Left lung (tissue), 10 donors: ENCODE data around the gene ODAD3. TPM values are rescaled to one million over a fixed set of nuclear protein-coding genes. Genes with fewer than 3 reads are reported as not detected.
A peak's percentile ranks its signal among the peaks of the same experiment; 100 is the strongest.
"Not testable (repeated sequence)": the region's sequence is repeated elsewhere in the genome, so short reads cannot be mapped to it uniquely, and the experiment has no call there.

ENCODE experiments used
- ATAC-seq: fragments of 200-7000 bp; cut with Tn5 transposase; one replicate; pipeline ENCODE4 v1.9.1; 2020; ENCODE audit warnings: moderate library complexity
- DNase-seq, 4 donors: peaks; one replicate each; pipeline ENCODE4 v3.0.0-alpha.2; 2013 to 2020
- H3K27ac ChIP-seq, 2 donors: fragments of 200-600 bp; sonication (generic) in 1 of 2; one replicate each; pipeline versions ENCODE4 v1.5.0 to v1.8.0; 2020 to 2021
- H3K27me3 ChIP-seq, 2 donors: fragments of 200-600 bp; sonication (generic) in 1 of 2; one replicate each; pipeline versions ENCODE4 v1.5.0 to v1.8.0; 2020 to 2021
- H3K36me3 ChIP-seq, 2 donors: fragments of 200-600 bp; sonication (generic) in 1 of 2; one replicate each; pipeline versions ENCODE4 v1.5.0 to v1.8.0; 2020 to 2021
- H3K4me1 ChIP-seq, 2 donors: fragments of 200-600 bp; one replicate each; pipeline ENCODE4 v1.8.0; 2021
- H3K4me3 ChIP-seq, 2 donors: fragments of 200-600 bp; sonication (generic) in 1 of 2; one replicate each; pipeline versions ENCODE4 v1.5.0 to v1.8.0; 2020 to 2021; ENCODE audit warnings: mild to moderate bottlenecking in 1 of 2
- H3K9me3 ChIP-seq, 2 donors: fragments of 200-600 bp; sonication (generic) in 1 of 2; one replicate each; pipeline versions ENCODE4 v1.5.0 to v1.8.0; 2020 to 2021
- CTCF ChIP-seq, 2 donors: fragments of 200-600 bp; sonication (generic) in 1 of 2; IDR thresholded peaks; one replicate each; pipeline versions ENCODE4 v1.5.0 to v1.8.0; 2021; ENCODE audit warnings: antibody characterized with exemption in 2 of 2
- intact Hi-C, 2 donors: fragments of 100-400 bp; cut with DNase I; formaldehyde crosslinking; loops; one replicate each; pipeline versions ENCODE4 v1.11.2 to v1.14.2; 2022
- polyA plus RNA-seq, 6 donors: library from polyadenylated mRNA; unstranded; fragments of 120-200 nt; gene quantifications; one replicate each; pipeline ENCODE4 v1.2.1, GENCODE V29; 2013; ENCODE audit not compliant: insufficient read length in 6 of 6
- total RNA-seq, 2 donors: library from RNA; stranded (reverse); fragmentation: NEBNext Ultra II Directional; extraction: Animal tissue kit (Norgen Biotek cat#: 25700); gene quantifications; one replicate each; pipeline ENCODE4 v1.2.1, GENCODE V29; 2021
- donor health status: DM: no; HTN: yes; CAD: no.
- donor health status: DM: no; HTN: no; CAD: no.

Gene ODAD3
- total and polyA plus RNA-seq, 8 donors, result 0.55 to 2.6 (median 1.9) TPM

- TF ChIP-seq CTCF (IDR thresholded peaks at IDR 0.05), result no peak
- DNase-seq (peak in 2 of 4 donors; percentile 50 to 82), ATAC-seq (no peak)
- Histone ChIP-seq H3K27ac (peak overlapping the region; percentile 74 to 91), H3K9me3 (no peaks in the 10 kb centered on the region), H3K4me1 (peaks cover 14 to 21% of the 10 kb centered on the region in 2 donors), H3K36me3 (peaks cover 4 to 46% of the 10 kb centered on the region in 2 donors), H3K27me3 (no peaks in the 10 kb centered on the region), H3K4me3 (peak overlapping the region; percentile 64 to 88)
- intact Hi-C loops, result no loop called here
These were observed 952 bp upstream of the ODAD3 start for GRCh38 chr19:11435833-11436313.

GRCh38 chr19:11434703-11435056 lies 241 bp downstream of the ODAD3 start:
- DNase-seq, result no peak
- Histone ChIP-seq H3K36me3 (peaks cover 4 to 34% of the 10 kb centered on the region in 2 donors), H3K27ac (peak overlapping the region; percentile 74 to 91), H3K4me3 (peak overlapping the region; percentile 29 to 88), H3K4me1 (peaks cover 14 to 21% of the 10 kb centered on the region in 2 donors), H3K27me3 (no peaks in the 10 kb centered on the region), H3K9me3 (no peaks in the 10 kb centered on the region)
- no peak for ATAC-seq
- TF ChIP-seq CTCF (IDR thresholded peaks at IDR 0.05), result no peak
- intact Hi-C loops, result no loop called here

- H3K9me3 ChIP-seq, DNase-seq, H3K27ac ChIP-seq, H3K27me3 ChIP-seq, H3K4me3 ChIP-seq, intact Hi-C loops, ATAC-seq: not testable (repeated sequence)
- Histone ChIP-seq H3K4me1 (peaks cover 14 to 21% of the 10 kb centered on the region in 2 donors), H3K36me3 (peaks cover 4 to 22% of the 10 kb centered on the region in 2 donors)
These were observed 1.4 kb downstream of the ODAD3 start for GRCh38 chr19:11433526-11433925.

- no peaks in the 10 kb centered on the region for H3K9me3 ChIP-seq
- H3K27ac ChIP-seq, result no peak overlapping the region
- DNase-seq, result no peak
- H3K36me3 ChIP-seq, result no peaks in the 10 kb centered on the region
- H3K27me3 ChIP-seq, result peaks cover 0 to 26% of the 10 kb centered on the region in 2 donors
- H3K4me3 ChIP-seq, result no peak overlapping the region
- no peak for ATAC-seq
- intact Hi-C loops, result no loop called here
- peaks cover 8 to 14% of the 10 kb centered on the region in 2 donors for H3K4me1 ChIP-seq
- TF ChIP-seq CTCF (IDR thresholded peaks at IDR 0.05), result no peak
These were observed 8.3 kb downstream of the ODAD3 start for GRCh38 chr19:11426656-11427055.

- Histone ChIP-seq H3K36me3 (no peaks in the 10 kb centered on the region), H3K4me3 (no peak overlapping the region), H3K4me1 (peaks cover 12 to 22% of the 10 kb centered on the region in 2 donors), H3K27ac (no peak overlapping the region), H3K9me3 (no peaks in the 10 kb centered on the region), H3K27me3 (peaks cover 0 to 34% of the 10 kb centered on the region in 2 donors)
- no peak for TF ChIP-seq CTCF (IDR thresholded peaks at IDR 0.05)
- DNase-seq (no peak), ATAC-seq (no peak)
- intact Hi-C loops, result no loop called here
These were observed 9.0 kb downstream of the ODAD3 start for GRCh38 chr19:11425719-11426457.
